Head of caudate nucleus (tissue), 42 donors: ENCODE results near the gene PTPRM.
A peak's percentile ranks its signal among the peaks of the same experiment; 100 is the strongest.

Experiments used
- DNase-seq, 42 donors: peaks; one replicate each; pipeline versions ENCODE4 v3.0.0 to v3.0.0-alpha.2; 2020 to 2021; ENCODE audit warnings: mixed read lengths in 7 of 42
- intact Hi-C: fragments of 100-400 bp; cut with DNase I; formaldehyde crosslinking; loops from one replicate; pipeline ENCODE4 v1.15.0; 2022

PTPRM gene

GRCh38 chr18:7592305-7593071 is 25.4 kb downstream of the PTPRM start:
- intact Hi-C loops = no loop called here
- DNase-seq = no peak

- no peak for DNase-seq
- intact Hi-C loops = no loop called here
These were observed 26.2 kb downstream of the PTPRM start for GRCh38 chr18:7593218-7593819.

- DNase-seq = no peak
- intact Hi-C loops = no loop called here
These were observed 29.0 kb downstream of the PTPRM start for GRCh38 chr18:7596147-7596546.

GRCh38 chr18:7597500-7597899 is 30.4 kb downstream of the PTPRM start:
- no peak for DNase-seq
- intact Hi-C loops = no loop called here

GRCh38 chr18:7598167-7599047 is 31.3 kb downstream of the PTPRM start:
- intact Hi-C loops = no loop called here
- DNase-seq = no peak

- intact Hi-C loops = no loop called here
- DNase-seq = peak in 4 of 42 donors; percentile 30 to 44 (median 36)
These were observed 32.9 kb downstream of the PTPRM start for GRCh38 chr18:7600036-7600435.

GRCh38 chr18:7600528-7601245 is 33.6 kb downstream of the PTPRM start:
- peak in 16 of 42 donors; percentile 16 to 69 (median 38) for DNase-seq
- intact Hi-C loops = no loop called here

- no peak for DNase-seq
- intact Hi-C loops = no loop called here
These were observed 34.1 kb downstream of the PTPRM start for GRCh38 chr18:7601246-7601615.

- intact Hi-C loops = no loop called here
- no peak for DNase-seq
These were observed 34.8 kb downstream of the PTPRM start for GRCh38 chr18:7601936-7602335.

- DNase-seq = peak in 1 of 42 donors; percentile 17
- intact Hi-C loops = no loop called here
These were observed 36.3 kb downstream of the PTPRM start for GRCh38 chr18:7603259-7604000.

- DNase-seq = no peak
- intact Hi-C loops = no loop called here
These were observed 37.2 kb downstream of the PTPRM start for GRCh38 chr18:7604361-7604760.

GRCh38 chr18:7605705-7606104 is 38.6 kb downstream of the PTPRM start:
- no peak for DNase-seq
- intact Hi-C loops = no loop called here

GRCh38 chr18:7607540-7608173 is 40.5 kb downstream of the PTPRM start:
- DNase-seq = no peak
- intact Hi-C loops = no loop called here

- intact Hi-C loops = no loop called here
- no peak for DNase-seq
These were observed 41.0 kb downstream of the PTPRM start for GRCh38 chr18:7608174-7608550.

- no peak for DNase-seq
- intact Hi-C loops = no loop called here
These were observed 41.7 kb downstream of the PTPRM start for GRCh38 chr18:7608781-7609201.

GRCh38 chr18:7609617-7610016 is 42.5 kb downstream of the PTPRM start:
- DNase-seq = no peak
- intact Hi-C loops = no loop called here

- intact Hi-C loops = no loop called here
- no peak for DNase-seq
These were observed 46.9 kb downstream of the PTPRM start for GRCh38 chr18:7614042-7614441.

GRCh38 chr18:7615840-7616239 is 48.7 kb downstream of the PTPRM start:
- intact Hi-C loops = no loop called here
- DNase-seq = no peak
